HCT116 (cell line): Measurements from ENCODE around the gene MAOA. TPM values are rescaled to one million over a fixed set of nuclear protein-coding genes. Genes with fewer than 3 reads are reported as not detected.
"Not testable (repeated sequence)": the region's sequence is repeated elsewhere in the genome, so short reads cannot be mapped to it uniquely, and the experiment has no call there.

Experiments used
- ATAC-seq: fragments of 200-7000 bp; cut with Tn5 transposase; 2 replicates; pipeline ENCODE4 v1.9.1; 2020; ENCODE audit warnings: mild to moderate bottlenecking, moderate library complexity
- BruUV-seq: library from RNA; stranded (reverse); fragments of 400-500 nt; replicated peaks from 2 replicates; lab custom pipeline; 2021; lab: Mats Ljungman, UMichigan
- CTCF ChIA-PET: fragments of 300-600 bp; sonication (Branson Sonifier 250); formaldehyde crosslinking; loops from one replicate; lab custom pipeline; 2021; ENCODE audit warnings: antibody characterized with exemption; lab: Charles Lee
- POLR2A ChIA-PET: fragments of 300-600, 350-600 bp; sonication (Branson Sonifier 250); formaldehyde crosslinking; loops from one replicate; lab custom pipeline; 2021; ENCODE audit warnings: antibody characterized with exemption; lab: Charles Lee
- RAD21 ChIA-PET, 2 experiments: fragments of 300-600 bp; sonication (Branson Sonifier 250); formaldehyde crosslinking; loops; one replicate each; lab custom pipeline; 2023; ENCODE audit warnings: low total read pairs in 2 of 2; ENCODE audit not compliant: uncharacterized antibody in 2 of 2, unreplicated experiment in 2 of 2, low non-redundant PET in 1 of 2; lab: Charles Lee
- DNase-seq: peaks from one replicate; pipeline ENCODE4 v3.0.0-alpha.2; 2010; ENCODE audit warnings: low read depth, low spot score
- H2AFZ ChIP-seq: fragments of 200-600 bp; shearing (Covaris generic), sonication (generic); 2 replicates; pipeline ENCODE4 v1.6.1; 2017; ENCODE audit warnings: low read depth, mixed run types, mixed read lengths, antibody characterized with exemption, low read length; ENCODE audit not compliant: poor library complexity, severe bottlenecking
- H3K27ac ChIP-seq: 2 replicates; pipeline ENCODE4 v1.5.1; 2012; ENCODE audit warnings: low read depth, low read length
- H3K27me3 ChIP-seq: fragments of 200-600 bp; sonication (generic); 2 replicates; pipeline ENCODE4 v1.6.1; 2016; ENCODE audit warnings: mixed run types, low read length, mixed read lengths; ENCODE audit not compliant: insufficient read depth
- H3K36me3 ChIP-seq, 2 experiments: fragments of 200-500 bp in 1 of 2; fragments of 200-600 bp in 1 of 2; sonication (Bioruptor generic) in 1 of 2; sonication (generic) in 1 of 2; 2 replicates each; pipeline versions ENCODE4 v1.5.1 to v1.6.1; 2014 to 2016; ENCODE audit warnings: low read length in 2 of 2, inconsistent platforms in 1 of 2, mixed read lengths in 1 of 2, mixed run types in 1 of 2; ENCODE audit not compliant: insufficient read depth in 2 of 2, control insufficient read depth in 1 of 2
- H3K4me1 ChIP-seq, 2 experiments: fragments of 200-600 bp in 1 of 2; sonication (generic) in 1 of 2; 2 replicates each; pipeline versions ENCODE4 v1.5.1 to v1.6.1; 2012 to 2017; ENCODE audit warnings: low read length in 2 of 2, inconsistent platforms in 1 of 2, mild to moderate bottlenecking in 1 of 2, mixed read lengths in 1 of 2, mixed run types in 1 of 2, moderate library complexity in 1 of 2; ENCODE audit not compliant: insufficient read depth in 2 of 2, control insufficient read depth in 1 of 2
- H3K4me2 ChIP-seq: fragments of 200-600 bp; sonication (generic); 2 replicates; pipeline ENCODE4 v1.6.1; 2017; ENCODE audit warnings: mixed run types, low read length, mixed read lengths
- H3K4me3 ChIP-seq, 2 experiments: fragments of 200-600 bp in 1 of 2; sonication (generic) in 1 of 2; replicated peaks in 1 of 2; 2 replicates each; pipeline ENCODE4 v1.5.1; 2011 to 2016; ENCODE audit warnings: low read length in 2 of 2, control low read depth in 1 of 2, low read depth in 1 of 2, mild to moderate bottlenecking in 1 of 2, mixed read lengths in 1 of 2, mixed run types in 1 of 2
- H3K79me2 ChIP-seq: fragments of 200-600 bp; sonication (generic); 2 replicates; pipeline ENCODE4 v1.6.1; 2017; ENCODE audit warnings: mild to moderate bottlenecking, mixed run types, low read length, moderate library complexity, mixed read lengths; ENCODE audit not compliant: insufficient read depth
- H3K9ac ChIP-seq: fragments of 200-600 bp; sonication (generic); 2 replicates; pipeline ENCODE4 v1.6.1; 2016; ENCODE audit warnings: low read length, mixed read lengths
- H3K9me2 ChIP-seq: fragments of 200-600 bp; sonication (generic), shearing (Covaris generic); 2 replicates; pipeline ENCODE4 v1.6.1; 2017; ENCODE audit warnings: mixed run types, mild to moderate bottlenecking, moderate library complexity; ENCODE audit not compliant: insufficient read depth
- H3K9me3 ChIP-seq, 2 experiments: fragments of 200-500 bp in 1 of 2; fragments of 200-600 bp in 1 of 2; sonication (Bioruptor generic) in 1 of 2; sonication (generic) in 1 of 2; 2 replicates each; pipeline ENCODE4 v1.6.1; 2014 to 2017; ENCODE audit warnings: low read length in 2 of 2, mixed read lengths in 2 of 2, inconsistent platforms in 1 of 2, low read depth in 1 of 2, mild to moderate bottlenecking in 1 of 2, mixed run types in 1 of 2, moderate library complexity in 1 of 2; ENCODE audit not compliant: control insufficient read depth in 1 of 2, insufficient read depth in 1 of 2
- H4K20me1 ChIP-seq: fragments of 200-600 bp; sonication (generic), shearing (Covaris generic); 2 replicates; pipeline ENCODE4 v1.6.1; 2017; ENCODE audit warnings: mixed run types, mild to moderate bottlenecking, moderate library complexity; ENCODE audit not compliant: insufficient read depth
- EGR1 ChIP-seq: IDR thresholded peaks from 2 replicates; pipeline ENCODE4 v1.6.1; 2012; ENCODE audit warnings: low read depth
- EZH2 ChIP-seq: fragments of 200-600 bp; sonication (generic); IDR thresholded peaks from 2 replicates; pipeline ENCODE4 v1.6.1; 2017; ENCODE audit warnings: antibody characterized with exemption, mixed run types
- POLR2AphosphoS5 ChIP-seq: IDR thresholded peaks from 2 replicates; pipeline ENCODE4 v1.6.1; 2011; ENCODE audit warnings: mild to moderate bottlenecking, low read depth, low read length, moderate library complexity
- RAD21 ChIP-seq: IDR thresholded peaks from 2 replicates; pipeline ENCODE4 v1.6.1; 2012; ENCODE audit warnings: low read depth, mild to moderate bottlenecking
- SP1 ChIP-seq: IDR thresholded peaks from 2 replicates; pipeline ENCODE4 v1.6.1; 2012; ENCODE audit warnings: low read depth
- TCF7L2 ChIP-seq: IDR thresholded peaks from 2 replicates; pipeline ENCODE4 v1.7.0; 2011; ENCODE audit warnings: borderline replicate concordance, inconsistent platforms; ENCODE audit not compliant: insufficient read depth, insufficient read length; ENCODE audit errors: extremely low read depth
- intact Hi-C: fragments of 100-400 bp; cut with micrococcal nuclease; formaldehyde crosslinking; loops from 2 replicates; pipeline ENCODE4 v1.10.0; 2022
- total RNA-seq: library from RNA; stranded (reverse); gene quantifications from one replicate; pipeline ENCODE4 v1.2.1, GENCODE V29; 2021; ENCODE audit not compliant: unreplicated experiment
- TF ChIP-seq, protein P1 (sequence below): IDR thresholded peaks from 2 replicates; pipeline ENCODE4 v1.6.1; 2012

The MAOA gene
- total RNA-seq, 1 experiment from 2014 or later, result 13.6 TPM

DNA sequence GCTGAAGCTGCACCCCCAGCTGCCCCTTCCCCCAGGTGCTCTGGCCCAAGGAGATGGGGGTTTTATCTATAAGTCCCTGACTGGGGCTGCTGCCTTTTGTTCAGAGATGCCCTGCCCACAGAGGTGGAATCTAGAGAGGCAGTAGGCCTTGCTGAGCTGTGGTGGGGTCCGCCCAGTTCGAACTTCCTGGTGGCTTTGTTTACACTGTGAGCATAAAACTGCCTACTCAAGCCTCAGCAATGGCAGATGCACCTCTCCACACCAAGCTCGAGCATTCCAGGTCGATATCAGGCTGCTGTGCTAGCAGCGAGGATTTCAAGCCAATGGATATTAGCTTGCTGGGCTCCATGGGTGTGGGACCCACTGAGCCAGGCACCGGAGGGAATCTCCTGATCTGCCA, 71.2 kb downstream of the MAOA start:
- H3K9me3 ChIP-seq, H2AFZ ChIP-seq, H3K9me2 ChIP-seq, H3K9ac ChIP-seq, intact Hi-C loops, RAD21 ChIA-PET, H3K4me1 ChIP-seq, ATAC-seq, H3K79me2 ChIP-seq, H3K4me2 ChIP-seq, BruUV-seq, H3K36me3 ChIP-seq, H3K27ac ChIP-seq, DNase-seq, H3K27me3 ChIP-seq, H4K20me1 ChIP-seq, H3K4me3 ChIP-seq, CTCF ChIA-PET, POLR2A ChIA-PET: not testable (repeated sequence)

DNA sequence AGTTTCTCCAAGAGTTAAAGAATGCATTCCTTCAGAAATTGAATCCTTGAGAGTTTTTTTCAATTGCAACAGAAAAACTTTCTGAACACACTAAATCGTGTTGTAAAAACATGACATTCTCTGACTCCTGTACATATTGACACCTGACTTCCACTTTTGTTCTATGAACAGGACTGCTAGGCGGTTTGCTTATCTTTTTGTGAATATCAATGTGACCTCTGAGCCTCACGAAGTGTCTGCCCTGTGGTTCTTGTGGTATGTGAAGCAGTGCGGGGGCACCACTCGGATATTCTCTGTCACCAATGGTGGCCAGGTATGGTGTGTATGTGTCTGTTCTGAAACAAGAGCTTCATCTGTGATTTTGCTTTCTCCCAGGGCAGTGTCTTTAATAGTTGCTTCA, 71.9 kb downstream of the MAOA start:
- H3K9me3 ChIP-seq, result no peaks in the 10 kb centered on the region
- H3K79me2 ChIP-seq, result no peaks in the 10 kb centered on the region
- no peaks in the 10 kb centered on the region for H3K9me2 ChIP-seq
- no peak overlapping the region for H3K27ac ChIP-seq
- H3K9ac ChIP-seq, result no peak overlapping the region
- H4K20me1 ChIP-seq, result no peaks in the 10 kb centered on the region
- no TSS peak for BruUV-seq
- ChIA-PET RAD21 (no interaction called here), POLR2A (no interaction called here), CTCF (no interaction called here)
- no peak overlapping the region for H3K4me3 ChIP-seq
- TF ChIP-seq EZH2 (no peak), EGR1 (no peak), SP1 (no peak), RAD21 (no peak), POLR2AphosphoS5 (no peak), TCF7L2 (no peak)
- TF ChIP-seq, protein P1, sequence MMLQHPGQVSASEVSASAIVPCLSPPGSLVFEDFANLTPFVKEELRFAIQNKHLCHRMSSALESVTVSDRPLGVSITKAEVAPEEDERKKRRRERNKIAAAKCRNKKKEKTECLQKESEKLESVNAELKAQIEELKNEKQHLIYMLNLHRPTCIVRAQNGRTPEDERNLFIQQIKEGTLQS, result no peak
- intact Hi-C loops, result no loop called here
- no peaks in the 10 kb centered on the region for H3K4me1 ChIP-seq
- H3K27me3 ChIP-seq, result no peaks in the 10 kb centered on the region
- DNase-seq (no peak), ATAC-seq (no peak)
- H2AFZ ChIP-seq, result no peak overlapping the region
- no peak overlapping the region for H3K4me2 ChIP-seq
- no peaks in the 10 kb centered on the region for H3K36me3 ChIP-seq
